ENCODE results near the gene ACOXL. TPM values are rescaled to one million over a fixed set of nuclear protein-coding genes. Genes with fewer than 3 reads are reported as not detected.

ACOXL gene
- total RNA-seq, 4 donors from 2014 or later = 0.64 TPM; not detected in 3

DNA sequence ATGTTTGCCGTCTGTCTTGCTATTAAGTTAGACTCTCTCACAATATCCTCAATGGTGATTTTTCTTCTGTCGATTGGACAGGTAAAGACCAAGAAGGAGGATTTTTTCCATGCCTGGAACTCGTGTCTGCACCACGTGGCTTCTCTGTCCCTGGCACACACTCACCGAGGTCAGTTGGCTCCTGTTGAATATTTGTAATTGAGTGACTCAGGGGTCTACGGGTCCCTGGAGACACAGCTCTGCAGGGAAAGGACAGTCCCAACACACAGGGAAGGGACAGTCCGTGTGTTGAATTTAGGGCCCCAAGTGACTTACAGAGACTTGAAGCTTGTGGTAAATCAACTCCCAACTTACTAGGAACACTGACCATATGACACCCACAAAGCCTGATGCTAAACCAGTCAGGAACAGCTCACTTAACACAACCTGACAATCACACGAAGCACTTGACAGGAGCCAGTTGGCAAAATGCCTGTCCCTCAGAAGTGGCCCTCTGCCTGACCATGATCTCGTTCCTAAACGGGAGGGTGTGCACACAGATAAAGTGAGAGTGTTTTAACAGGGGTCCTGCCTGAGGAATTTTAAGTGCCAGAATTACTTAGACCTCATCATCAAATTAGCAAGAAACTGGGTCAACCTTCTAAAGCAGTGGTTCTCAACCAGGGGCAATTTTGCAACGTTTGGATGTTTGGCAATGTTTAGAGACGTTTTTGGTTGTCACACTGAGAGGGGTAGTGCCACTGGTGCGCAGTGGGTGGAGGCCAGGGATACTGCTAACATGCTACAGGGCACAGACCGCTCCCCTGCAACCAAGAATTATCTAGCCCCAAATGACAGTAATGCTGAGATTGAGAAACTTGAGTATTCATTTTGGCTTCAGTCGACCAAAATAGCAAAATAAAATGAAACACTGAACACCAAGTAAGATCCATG, 299.4 kb downstream of the ACOXL start:
- no peak for TF ChIP-seq POLR2AphosphoS5 (IDR thresholded peaks at IDR 0.05)
- TF ChIP-seq EP300 (IDR thresholded peaks at IDR 0.05) = no peak
- TF ChIP-seq, protein P1, sequence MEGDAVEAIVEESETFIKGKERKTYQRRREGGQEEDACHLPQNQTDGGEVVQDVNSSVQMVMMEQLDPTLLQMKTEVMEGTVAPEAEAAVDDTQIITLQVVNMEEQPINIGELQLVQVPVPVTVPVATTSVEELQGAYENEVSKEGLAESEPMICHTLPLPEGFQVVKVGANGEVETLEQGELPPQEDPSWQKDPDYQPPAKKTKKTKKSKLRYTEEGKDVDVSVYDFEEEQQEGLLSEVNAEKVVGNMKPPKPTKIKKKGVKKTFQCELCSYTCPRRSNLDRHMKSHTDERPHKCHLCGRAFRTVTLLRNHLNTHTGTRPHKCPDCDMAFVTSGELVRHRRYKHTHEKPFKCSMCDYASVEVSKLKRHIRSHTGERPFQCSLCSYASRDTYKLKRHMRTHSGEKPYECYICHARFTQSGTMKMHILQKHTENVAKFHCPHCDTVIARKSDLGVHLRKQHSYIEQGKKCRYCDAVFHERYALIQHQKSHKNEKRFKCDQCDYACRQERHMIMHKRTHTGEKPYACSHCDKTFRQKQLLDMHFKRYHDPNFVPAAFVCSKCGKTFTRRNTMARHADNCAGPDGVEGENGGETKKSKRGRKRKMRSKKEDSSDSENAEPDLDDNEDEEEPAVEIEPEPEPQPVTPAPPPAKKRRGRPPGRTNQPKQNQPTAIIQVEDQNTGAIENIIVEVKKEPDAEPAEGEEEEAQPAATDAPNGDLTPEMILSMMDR (IDR thresholded peaks at IDR 0.05) = no peak
- no peak for TF ChIP-seq POLR2A (IDR thresholded peaks at IDR 0.05)
- H3K27ac ChIP-seq = no peak overlapping the region
- no peak for DNase-seq (ENCODE audit: low spot score in 2 of 2)
- H3K36me3 ChIP-seq = no peaks in the 10 kb centered on the region
- 72% methylated on average over 15 of the region's 15 CpGs for WGBS
- H3K4me3 ChIP-seq = no peak overlapping the region
- H3K27me3 ChIP-seq = peaks cover 12% of the 10 kb centered on the region
- H3K9me3 ChIP-seq = no peaks in the 10 kb centered on the region
- H3K4me1 ChIP-seq = peaks cover 12% of the 10 kb centered on the region

DNA sequence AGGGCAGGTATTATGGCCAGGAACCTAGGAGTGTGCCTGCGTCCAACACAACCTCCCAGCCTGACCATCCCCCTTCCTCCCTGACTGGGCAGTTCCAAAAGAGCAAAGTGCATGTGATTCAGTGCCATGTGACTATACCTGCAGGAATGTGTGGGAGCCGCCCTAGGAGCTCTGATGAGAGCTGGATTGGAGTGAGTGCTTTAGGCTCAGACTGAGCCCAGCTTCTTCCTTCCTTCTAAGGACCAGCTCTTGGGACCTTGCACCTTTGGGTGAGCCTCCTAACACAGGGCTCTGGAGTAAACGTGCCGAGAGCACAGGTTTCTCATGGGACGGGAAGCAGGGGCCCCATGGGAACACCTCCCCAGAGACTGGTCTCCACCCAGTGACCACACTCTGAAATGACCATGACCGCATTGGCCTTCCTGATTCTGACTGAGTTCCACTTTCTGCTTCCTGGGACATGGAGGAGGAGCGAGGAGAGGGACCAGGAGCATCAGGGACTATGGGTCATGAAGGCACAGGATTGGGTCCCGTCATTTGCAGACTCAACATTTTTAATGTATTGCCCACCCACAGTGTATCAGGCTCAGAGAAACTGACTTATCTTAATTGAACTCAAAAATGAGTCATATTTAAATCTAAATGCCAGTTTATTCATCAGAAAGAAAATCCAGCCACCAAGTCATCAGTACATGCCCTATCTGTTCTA, 300.5 kb downstream of the ACOXL start:
- DNase-seq (ENCODE audit: low spot score in 2 of 2) = no peak
- Histone ChIP-seq H3K27ac (no peak overlapping the region), H3K9me3 (no peaks in the 10 kb centered on the region), H3K4me1 (peaks cover 12% of the 10 kb centered on the region), H3K27me3 (peaks cover 13% of the 10 kb centered on the region), H3K4me3 (no peak overlapping the region), H3K36me3 (no peaks in the 10 kb centered on the region)
- WGBS = 76% methylated on average over 7 of the region's 8 CpGs
- TF ChIP-seq POLR2AphosphoS5 (IDR thresholded peaks at IDR 0.05) (no peak), EP300 (IDR thresholded peaks at IDR 0.05) (no peak), POLR2A (IDR thresholded peaks at IDR 0.05) (no peak)
- TF ChIP-seq, protein P1 (IDR thresholded peaks at IDR 0.05) = no peak

DNA sequence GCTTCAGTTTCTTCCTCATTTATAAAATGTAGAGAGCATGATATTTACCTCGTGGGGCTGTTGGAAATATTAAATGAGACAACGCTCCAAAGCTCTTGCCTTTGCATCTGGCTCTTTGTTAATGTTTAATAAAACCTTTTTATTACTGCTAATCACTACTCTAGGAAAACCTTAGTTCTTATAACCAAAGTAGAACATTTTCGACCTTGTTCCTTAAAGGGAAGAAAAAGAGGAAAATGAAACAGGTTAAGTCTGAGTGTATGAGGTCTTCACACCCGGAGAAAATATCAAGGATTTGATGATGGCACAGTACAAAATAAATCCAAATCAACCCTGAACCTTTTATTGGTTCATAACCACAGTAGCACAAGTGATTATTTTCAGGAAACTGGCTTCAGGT, 301.8 kb downstream of the ACOXL start:
- Histone ChIP-seq H3K27ac (no peak overlapping the region), H3K27me3 (peaks cover 13% of the 10 kb centered on the region), H3K36me3 (no peaks in the 10 kb centered on the region), H3K9me3 (no peaks in the 10 kb centered on the region), H3K4me1 (peaks cover 12% of the 10 kb centered on the region), H3K4me3 (no peak overlapping the region)
- TF ChIP-seq POLR2AphosphoS5 (IDR thresholded peaks at IDR 0.05) (no peak), POLR2A (IDR thresholded peaks at IDR 0.05) (no peak), EP300 (IDR thresholded peaks at IDR 0.05) (no peak)
- TF ChIP-seq, protein P1 (IDR thresholded peaks at IDR 0.05) = no peak
- 88% methylated on average over 4 of the region's 4 CpGs for WGBS
- DNase-seq (ENCODE audit: low spot score in 2 of 2) = no peak

DNA sequence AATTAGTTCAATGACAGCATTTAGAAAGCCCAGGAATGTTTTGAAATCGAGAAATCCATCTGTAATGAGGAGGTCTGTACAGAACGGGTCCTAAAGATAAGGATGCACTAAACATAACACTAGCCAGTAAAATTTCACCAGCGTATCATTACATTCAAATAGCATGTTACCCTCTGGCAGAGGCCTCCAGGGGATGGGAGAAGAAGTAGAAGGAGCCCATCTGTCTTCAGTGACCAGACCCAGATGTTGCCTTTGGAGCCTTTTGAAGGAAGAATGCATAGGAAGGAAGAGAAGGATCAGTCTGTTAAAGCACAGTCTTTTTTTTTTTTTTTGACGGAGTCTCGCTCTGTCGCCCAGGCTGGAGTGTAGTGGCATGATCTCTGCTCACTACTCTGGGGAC, 302.2 kb downstream of the ACOXL start:
- WGBS = 84% methylated on average over 6 of the region's 6 CpGs
- no peaks in the 10 kb centered on the region for H3K36me3 ChIP-seq
- H3K27ac ChIP-seq = no peak overlapping the region
- H3K4me1 ChIP-seq = peaks cover 8% of the 10 kb centered on the region
- no peaks in the 10 kb centered on the region for H3K9me3 ChIP-seq
- TF ChIP-seq, protein P1 (IDR thresholded peaks at IDR 0.05) = no peak
- TF ChIP-seq POLR2A (IDR thresholded peaks at IDR 0.05) (no peak), EP300 (IDR thresholded peaks at IDR 0.05) (no peak), POLR2AphosphoS5 (IDR thresholded peaks at IDR 0.05) (no peak)
- no peak for DNase-seq (ENCODE audit: low spot score in 2 of 2)
- no peak overlapping the region for H3K4me3 ChIP-seq
- peaks cover 13% of the 10 kb centered on the region for H3K27me3 ChIP-seq
